Heart left ventricle (tissue), 16 donors: ENCODE data around the gene MAGI1. TPM values are rescaled to one million over a fixed set of nuclear protein-coding genes. Genes with fewer than 3 reads are reported as not detected.

ENCODE experiments used
- ATAC-seq, 4 donors: fragments of 200-7000 bp; cut with Tn5 transposase; one replicate each; pipeline ENCODE4 v1.9.1; 2020 to 2022; ENCODE audit warnings: moderate library complexity in 4 of 4, mild to moderate bottlenecking in 3 of 4, moderate number of reproducible peaks in 1 of 4
- DNase-seq, 5 donors: peaks; one replicate each; pipeline ENCODE4 v3.0.0-alpha.2; 2020
- H3K27ac ChIP-seq, 12 donors: fragments of 200-600 bp; sonication (generic) in 4 of 12; one replicate each; pipeline versions ENCODE4 v1.5.0 to v1.8.0; 2016 to 2022; ENCODE audit warnings: mild to moderate bottlenecking in 2 of 12
- H3K27me3 ChIP-seq, 9 donors: fragments of 200-600 bp; sonication (generic) in 2 of 9; one replicate each; pipeline versions ENCODE4 v1.5.1 to v1.8.0; 2016 to 2022; ENCODE audit warnings: mild to moderate bottlenecking in 3 of 9
- H3K36me3 ChIP-seq, 9 donors: fragments of 200-600 bp; sonication (generic) in 2 of 9; one replicate each; pipeline versions ENCODE4 v1.5.0 to v1.8.0; 2018 to 2022; ENCODE audit warnings: mild to moderate bottlenecking in 2 of 9
- H3K4me1 ChIP-seq, 12 donors: fragments of 200-600 bp; sonication (generic) in 4 of 12; one replicate each; pipeline versions ENCODE4 v1.5.0 to v1.8.0; 2016 to 2022; ENCODE audit warnings: mild to moderate bottlenecking in 3 of 12
- H3K4me3 ChIP-seq, 12 donors: fragments of 200-600 bp; sonication (generic) in 4 of 12; one replicate each; pipeline versions ENCODE4 v1.5.0 to v1.8.0; 2017 to 2022; ENCODE audit warnings: mild to moderate bottlenecking in 9 of 12, moderate library complexity in 4 of 12
- H3K9me3 ChIP-seq, 12 donors: fragments of 200-600 bp; sonication (generic) in 4 of 12; one replicate each; pipeline versions ENCODE4 v1.5.0 to v1.8.0; 2016 to 2022; ENCODE audit warnings: mild to moderate bottlenecking in 1 of 12
- POLR2A ChIP-seq, 2 donors: fragments of 450-650 bp; IDR thresholded peaks; one replicate each; pipeline ENCODE4 v1.6.1; 2017; ENCODE audit warnings: antibody characterized with exemption in 2 of 2, mild to moderate bottlenecking in 2 of 2, moderate library complexity in 2 of 2
- WGBS, 4 donors: extraction: QIAGEN DNeasy Blood & Tissue Kit in 2 of 4; methylation state at CpG; one replicate each; pipeline versions ENCODE4 v1.1.5 to v1.1.7; 2013 to 2018; 5-methylcytosine and 5-hydroxymethylcytosine counted together
- intact Hi-C, 10 donors: fragments of 100-400 bp; cut with DNase I; formaldehyde crosslinking; loops; one replicate each; pipeline versions ENCODE4 v1.11.1 to v1.14.2; 2022
- polyA plus RNA-seq, 2 donors: library from polyadenylated mRNA; stranded (reverse); fragments of 200-250 nt; gene quantifications; one replicate each; pipeline ENCODE4 v1.2.3, GENCODE V29; 2013
- total RNA-seq, 9 donors: library from RNA; depleted of rRNA in 2 of 9; stranded (reverse); fragments of >200 nt in 2 of 9; fragmentation: NEBNext Ultra II Directional in 3 of 9; extraction: Animal tissue kit (Norgen Biotek cat#: 25700) in 3 of 9; gene quantifications; one replicate each; pipeline versions ENCODE4 v1.1.0 to v1.2.4, GENCODE V29; 2016 to 2023
- TF ChIP-seq, protein P1 (sequence below), 12 donors: fragments of 200-600 bp; sonication (generic) in 4 of 12; IDR thresholded peaks; one replicate each; pipeline versions ENCODE4 v1.5.0 to v1.8.0; 2018 to 2022; ENCODE audit warnings: antibody characterized with exemption in 12 of 12, mild to moderate bottlenecking in 5 of 12
- donor health status: ischemic (EF 13 %, LVEDD 7.1; RV severe dilation, severe dysfunction).
- donor health status: healthy with polysubstance abuse.
- donor health status: DM: no; HTN: yes; CAD: no.
- donor health status: DM: no; HTN: no; CAD: no.
- donor health status: ischemic (EF 25% LVEDD 6.9; RV normal size, moderate dysfunction).
- donor health status: ischemic (EF 25% LVEDD 5.7; RV mildly dilated, moderate dysfunction).
- donor health status: healthy.
- donor health status: DM: yes; HTN: yes; CAD: no.
- donor health status: ischemic (EF 35%, LVEDD 5.7; RV mildly dilated, moderate dysfunction).
- donor health status: nonischemic (EF 11% LVEDD 7.7; RV severe dilation, severe dysfunction).
- donor health status: DM: yes; HTN: yes; CAD: no.
- donor health status: PGD.
- donor health status: ischemic (EF 29% LVEDD 5.4; RV normal size, mild dysfunction).
- donor health status: nonischemic (EF 23%, LVEDD 6.1; RV moderate dilation, normal function).

MAGI1 gene
- total and polyA plus RNA-seq, 11 donors, result 18.5 to 52.1 (median 31.4) TPM

DNA sequence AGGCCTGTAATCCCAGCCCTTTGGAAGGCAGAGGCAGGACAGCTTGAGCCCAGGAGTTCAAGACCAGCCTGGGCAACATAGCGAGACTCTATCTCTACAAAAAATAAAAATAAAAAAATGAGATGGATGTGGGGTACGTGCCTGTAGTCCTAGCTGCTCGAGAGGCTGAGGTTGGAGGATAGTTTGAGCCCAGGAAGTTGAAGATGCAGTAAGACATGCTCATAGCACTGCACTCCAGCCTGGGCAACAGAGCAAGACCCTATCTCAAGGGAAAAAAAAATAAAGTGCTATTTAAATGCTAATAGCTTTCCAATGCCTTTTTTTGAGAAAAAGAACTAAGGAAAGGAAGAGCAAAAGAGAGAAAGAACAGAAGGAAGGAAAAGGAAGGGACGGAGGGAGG, 94.5 kb downstream of the MAGI1 start:
- DNase-seq, result no peak
- Histone ChIP-seq H3K27me3 (no peaks in the 10 kb centered on the region), H3K4me1 (peaks cover 2 to 75% (median 45%) of the 10 kb centered on the region in 12 donors), H3K36me3 (no peaks in the 10 kb centered on the region), H3K27ac (no peak overlapping the region), H3K9me3 (no peaks in the 10 kb centered on the region), H3K4me3 (no peak overlapping the region)
- 80 to 94% (median 92%) methylated on average over 4 of the region's 4 CpGs for WGBS, 4 donors
- no peak for TF ChIP-seq POLR2A (IDR thresholded peaks at IDR 0.05)
- TF ChIP-seq, protein P1, sequence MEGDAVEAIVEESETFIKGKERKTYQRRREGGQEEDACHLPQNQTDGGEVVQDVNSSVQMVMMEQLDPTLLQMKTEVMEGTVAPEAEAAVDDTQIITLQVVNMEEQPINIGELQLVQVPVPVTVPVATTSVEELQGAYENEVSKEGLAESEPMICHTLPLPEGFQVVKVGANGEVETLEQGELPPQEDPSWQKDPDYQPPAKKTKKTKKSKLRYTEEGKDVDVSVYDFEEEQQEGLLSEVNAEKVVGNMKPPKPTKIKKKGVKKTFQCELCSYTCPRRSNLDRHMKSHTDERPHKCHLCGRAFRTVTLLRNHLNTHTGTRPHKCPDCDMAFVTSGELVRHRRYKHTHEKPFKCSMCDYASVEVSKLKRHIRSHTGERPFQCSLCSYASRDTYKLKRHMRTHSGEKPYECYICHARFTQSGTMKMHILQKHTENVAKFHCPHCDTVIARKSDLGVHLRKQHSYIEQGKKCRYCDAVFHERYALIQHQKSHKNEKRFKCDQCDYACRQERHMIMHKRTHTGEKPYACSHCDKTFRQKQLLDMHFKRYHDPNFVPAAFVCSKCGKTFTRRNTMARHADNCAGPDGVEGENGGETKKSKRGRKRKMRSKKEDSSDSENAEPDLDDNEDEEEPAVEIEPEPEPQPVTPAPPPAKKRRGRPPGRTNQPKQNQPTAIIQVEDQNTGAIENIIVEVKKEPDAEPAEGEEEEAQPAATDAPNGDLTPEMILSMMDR (IDR thresholded peaks at IDR 0.05), result no peak
- intact Hi-C loops, result no loop called here
- no peak for ATAC-seq

- Histone ChIP-seq H3K4me3 (no peak overlapping the region), H3K27ac (peak overlapping the region in 8 of 12 donors; percentile 18 to 54 (median 47)), H3K9me3 (no peaks in the 10 kb centered on the region), H3K4me1 (peaks cover 0 to 67% (median 37%) of the 10 kb centered on the region in 12 donors), H3K27me3 (no peaks in the 10 kb centered on the region), H3K36me3 (no peaks in the 10 kb centered on the region)
- TF ChIP-seq POLR2A (IDR thresholded peaks at IDR 0.05), result no peak
- TF ChIP-seq, protein P1 (IDR thresholded peaks at IDR 0.05), result no peak
- intact Hi-C loops, result loop anchor here in 1 of 10 donors (5.0 kb wide), 1 partner anchor 62 kb away; no protein-coding TSS in a partner anchor
- ATAC-seq (peak in 1 of 4 donors; percentile 29), DNase-seq (no peak)
- WGBS, 4 donors, result 77 to 88% (median 82%) methylated on average over 2 of the region's 2 CpGs
Measured at GRCh38 chr3:65939801-65940246, 98.9 kb downstream of the MAGI1 start.

GRCh38 chr3:65939184-65939583, 99.5 kb downstream of the MAGI1 start:
- WGBS, 4 donors, result 87 to 89% (median 88%) methylated on average over 2 of the region's 2 CpGs
- intact Hi-C loops, result loop anchor here in 1 of 10 donors (5.0 kb wide), 1 partner anchor 63 kb away; no protein-coding TSS in a partner anchor

DNA sequence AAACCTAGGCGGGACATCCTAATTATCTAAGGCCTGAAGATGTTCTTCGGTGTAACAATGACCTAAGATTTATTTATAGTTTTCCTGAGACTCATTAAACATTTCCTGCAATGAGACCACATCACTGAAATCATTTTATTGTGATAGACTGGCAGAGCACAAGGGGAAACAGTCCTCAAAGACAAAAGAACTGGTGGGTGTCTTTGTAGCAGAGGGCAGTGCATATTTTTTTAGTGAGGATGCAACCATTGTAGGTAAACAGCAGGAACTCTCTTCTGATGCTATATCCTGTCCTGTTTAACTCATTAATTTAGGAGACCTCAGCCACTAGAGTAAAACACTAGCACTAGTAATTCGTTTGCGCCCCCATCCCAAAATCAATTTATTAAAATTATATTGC, 100.0 kb downstream of the MAGI1 start:
- Histone ChIP-seq H3K27me3 (no peaks in the 10 kb centered on the region), H3K4me1 (peaks cover 0 to 60% (median 35%) of the 10 kb centered on the region in 12 donors), H3K36me3 (no peaks in the 10 kb centered on the region), H3K9me3 (peaks cover 0 to 1% (median 0%) of the 10 kb centered on the region in 12 donors), H3K27ac (peak overlapping the region in 9 of 12 donors; percentile 12 to 61 (median 49)), H3K4me3 (no peak overlapping the region)
- ATAC-seq (peak in 3 of 4 donors; percentile 33 to 79 (median 56)), DNase-seq (no peak)
- WGBS, 4 donors, result 54 to 59% (median 56%) methylated on average over 4 of the region's 4 CpGs
- intact Hi-C loops, result loop anchor here in 1 of 10 donors (5.0 kb wide), 1 partner anchor 64 kb away; no protein-coding TSS in a partner anchor
- TF ChIP-seq, protein P1 (IDR thresholded peaks at IDR 0.05), result no peak
- TF ChIP-seq POLR2A (IDR thresholded peaks at IDR 0.05), result no peak

More at GRCh38 chr3:65939184-65939583, 99.5 kb downstream of the MAGI1 start:
- Histone ChIP-seq H3K9me3 (no peaks in the 10 kb centered on the region), H3K4me3 (no peak overlapping the region), H3K36me3 (no peaks in the 10 kb centered on the region), H3K27me3 (no peaks in the 10 kb centered on the region), H3K27ac (peak overlapping the region in 7 of 12 donors; percentile 18 to 54 (median 49)), H3K4me1 (peaks cover 0 to 62% (median 37%) of the 10 kb centered on the region in 12 donors)
- no peak for ATAC-seq
- no peak for DNase-seq
- TF ChIP-seq, protein P1 (IDR thresholded peaks at IDR 0.05), result no peak
- no peak for TF ChIP-seq POLR2A (IDR thresholded peaks at IDR 0.05)
